ENCODE results near the gene P2RX2.

- TF ChIP-seq CTCF (IDR thresholded peaks at IDR 0.05; ENCODE audit: insufficient read depth, low read depth, low read length) (no peak), EZH2 (IDR thresholded peaks at IDR 0.05; ENCODE audit: insufficient read depth, low read length) (no peak)
Measured at GRCh38 chr12:132668191-132669088, 49.9 kb downstream of the P2RX2 start.

All from astrocyte (in vitro differentiated cells and primary cell).